ENCODE results near the gene PARD3. TPM values are rescaled to one million over a fixed set of nuclear protein-coding genes. Genes with fewer than 3 reads are reported as not detected.
"Not testable (repeated sequence)": the region's sequence is repeated elsewhere in the genome, so short reads cannot be mapped to it uniquely, and the experiment has no call there.

The PARD3 gene
- total RNA-seq, 3 donors from 2014 or later, result 48.2 to 93.7 (median 60.6) TPM

- TF ChIP-seq POLR2AphosphoS5 (IDR thresholded peaks at IDR 0.05) (no peak), CTCF (IDR thresholded peaks at IDR 0.05) (no peak), POLR2A (IDR thresholded peaks at IDR 0.05) (no peak)
- Histone ChIP-seq H3K9me3 (no peaks in the 10 kb centered on the region), H3K27me3 (no peaks in the 10 kb centered on the region), H3K36me3 (no peaks in the 10 kb centered on the region), H3K4me1 (peaks cover 0 to 11% of the 10 kb centered on the region in 2 donors), H3K4me3 (no peak overlapping the region), H3K27ac (no peak overlapping the region)
- intact Hi-C loops (cut with DNase I; ENCODE audit: low total_unique reads), result no loop called here
- DNase-seq (ENCODE audit: low spot score in 2 of 2), result no peak
Observed at GRCh38 chr10:34433241-34434076, 381.6 kb downstream of the PARD3 start.

- no peak for DNase-seq (ENCODE audit: low spot score in 2 of 2)
- no peak for TF ChIP-seq CTCF (IDR thresholded peaks at IDR 0.05)
- TF ChIP-seq POLR2A (IDR thresholded peaks at IDR 0.05), result no peak
- TF ChIP-seq POLR2AphosphoS5 (IDR thresholded peaks at IDR 0.05), result no peak
- H3K27me3 ChIP-seq, result no peaks in the 10 kb centered on the region
- intact Hi-C loops (cut with DNase I; ENCODE audit: low total_unique reads), result no loop called here
- no peak overlapping the region for H3K4me3 ChIP-seq
- no peaks in the 10 kb centered on the region for H3K36me3 ChIP-seq
- H3K4me1 ChIP-seq, result peaks cover 0 to 11% of the 10 kb centered on the region in 2 donors
- H3K9me3 ChIP-seq, result no peaks in the 10 kb centered on the region
- H3K27ac ChIP-seq, result no peak overlapping the region
Observed at GRCh38 chr10:34432589-34432988, 382.5 kb downstream of the PARD3 start.

GRCh38 chr10:34430685-34431084 lies 384.4 kb downstream of the PARD3 start:
- intact Hi-C loops (cut with DNase I; ENCODE audit: low total_unique reads), result no loop called here
- Histone ChIP-seq H3K4me1 (peaks cover 0 to 11% of the 10 kb centered on the region in 2 donors), H3K27ac (no peak overlapping the region), H3K9me3 (no peaks in the 10 kb centered on the region), H3K27me3 (no peaks in the 10 kb centered on the region), H3K36me3 (no peaks in the 10 kb centered on the region), H3K4me3 (no peak overlapping the region)
- no peak for DNase-seq (ENCODE audit: low spot score in 2 of 2)
- TF ChIP-seq POLR2A (IDR thresholded peaks at IDR 0.05) (no peak), POLR2AphosphoS5 (IDR thresholded peaks at IDR 0.05) (no peak), CTCF (IDR thresholded peaks at IDR 0.05) (no peak)

- Histone ChIP-seq H3K4me3 (no peak overlapping the region), H3K4me1 (peaks cover 0 to 2% of the 10 kb centered on the region in 2 donors), H3K27me3 (no peaks in the 10 kb centered on the region), H3K9me3 (no peaks in the 10 kb centered on the region), H3K36me3 (no peaks in the 10 kb centered on the region), H3K27ac (no peak overlapping the region)
- intact Hi-C loops (cut with DNase I; ENCODE audit: low total_unique reads), result no loop called here
- TF ChIP-seq POLR2A (IDR thresholded peaks at IDR 0.05), result no peak
- no peak for TF ChIP-seq POLR2AphosphoS5 (IDR thresholded peaks at IDR 0.05)
- no peak for TF ChIP-seq CTCF (IDR thresholded peaks at IDR 0.05)
- DNase-seq (ENCODE audit: low spot score in 2 of 2), result no peak
Observed at GRCh38 chr10:34428501-34428900, 386.6 kb downstream of the PARD3 start.

GRCh38 chr10:34427911-34428216 lies 387.2 kb downstream of the PARD3 start:
- Histone ChIP-seq H3K27me3 (no peaks in the 10 kb centered on the region), H3K27ac (no peak overlapping the region), H3K4me1 (no peaks in the 10 kb centered on the region), H3K36me3 (no peaks in the 10 kb centered on the region), H3K9me3 (no peaks in the 10 kb centered on the region), H3K4me3 (no peak overlapping the region)
- DNase-seq (ENCODE audit: low spot score in 2 of 2), result no peak
- TF ChIP-seq POLR2A (IDR thresholded peaks at IDR 0.05) (no peak), POLR2AphosphoS5 (IDR thresholded peaks at IDR 0.05) (no peak)
- intact Hi-C loops (cut with DNase I; ENCODE audit: low total_unique reads), result no loop called here

GRCh38 chr10:34427158-34427910 lies 387.8 kb downstream of the PARD3 start:
- H3K4me3 ChIP-seq; H3K4me1 ChIP-seq; H3K36me3 ChIP-seq; intact Hi-C loops (cut with DNase I; ENCODE audit: low total_unique reads); H3K27ac ChIP-seq; H3K27me3 ChIP-seq; DNase-seq (ENCODE audit: low spot score in 2 of 2); H3K9me3 ChIP-seq: not testable (repeated sequence)

GRCh38 chr10:34426538-34427157 lies 388.4 kb downstream of the PARD3 start:
- H3K27ac ChIP-seq; H3K27me3 ChIP-seq; DNase-seq (ENCODE audit: low spot score in 2 of 2); intact Hi-C loops (cut with DNase I; ENCODE audit: low total_unique reads); H3K4me3 ChIP-seq; H3K36me3 ChIP-seq; H3K4me1 ChIP-seq; H3K9me3 ChIP-seq: not testable (repeated sequence)
